Stimulated activated naive CD8-positive, alpha-beta T cell treated with anti-CD3 and anti-CD28 coated beads, Interleukin-15, amount 100 ng/mL, for 72 hours (primary cell): ENCODE measurements around the gene CRNN.

Source experiments
- ATAC-seq: fragments of 150-1000 bp; cut with Tn5 transposase; 2 replicates; pipeline ENCODE4 v1.10.0; 2021; ENCODE audit warnings: mild to moderate bottlenecking, moderate library complexity
- DNase-seq, 2 donors: peaks; one replicate each; pipeline ENCODE4 v3.0.0; 2021 to 2022
- H3K27ac Mint-ChIP-seq, 2 donors: one replicate each; pipeline ENCODE4 v1.8.0; 2022; ENCODE audit warnings: mild to moderate bottlenecking in 2 of 2, mixed read lengths in 2 of 2, moderate library complexity in 2 of 2
- H3K27me3 Mint-ChIP-seq: one replicate; pipeline ENCODE4 v1.8.0; 2022; ENCODE audit warnings: mixed read lengths
- H3K4me1 Mint-ChIP-seq: one replicate; pipeline ENCODE4 v1.8.0; 2022; ENCODE audit warnings: mild to moderate bottlenecking, mixed read lengths
- H3K4me3 Mint-ChIP-seq, 2 donors: one replicate each; pipeline ENCODE4 v1.8.0; 2022; ENCODE audit warnings: mild to moderate bottlenecking in 2 of 2, mixed read lengths in 2 of 2, moderate library complexity in 1 of 2
- H3K9me3 Mint-ChIP-seq, 2 donors: one replicate each; pipeline ENCODE4 v1.8.0; 2022; ENCODE audit warnings: mixed read lengths in 2 of 2

CRNN gene

DNA sequence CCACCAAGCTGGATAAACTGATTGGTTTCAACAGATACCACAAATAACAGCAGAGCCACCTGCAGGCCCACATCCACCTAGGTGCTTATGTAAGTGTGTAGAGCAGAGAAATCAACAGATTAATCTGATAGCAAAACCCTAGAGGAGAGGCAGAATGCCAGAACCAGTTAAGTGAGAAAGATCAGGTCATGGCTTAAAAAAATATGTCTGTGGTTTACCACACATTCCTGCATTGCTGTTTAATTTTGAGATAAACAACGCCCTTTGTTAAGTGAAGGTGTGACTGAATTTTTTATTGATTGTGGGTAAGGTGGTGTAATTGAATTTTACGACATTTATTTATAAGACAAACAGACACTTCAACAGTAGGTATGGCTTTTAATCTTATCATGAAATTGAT, 21.2 kb downstream of the CRNN start:
- Mint-ChIP-seq H3K27ac (peak overlapping the region in 1 of 2 donors; percentile 49), H3K4me1 (peaks cover 10% of the 10 kb centered on the region), H3K4me3 (no peak overlapping the region), H3K9me3 (no peaks in the 10 kb centered on the region), H3K27me3 (peaks cover 76% of the 10 kb centered on the region)
- DNase-seq (no peak), ATAC-seq (no peak)

DNA sequence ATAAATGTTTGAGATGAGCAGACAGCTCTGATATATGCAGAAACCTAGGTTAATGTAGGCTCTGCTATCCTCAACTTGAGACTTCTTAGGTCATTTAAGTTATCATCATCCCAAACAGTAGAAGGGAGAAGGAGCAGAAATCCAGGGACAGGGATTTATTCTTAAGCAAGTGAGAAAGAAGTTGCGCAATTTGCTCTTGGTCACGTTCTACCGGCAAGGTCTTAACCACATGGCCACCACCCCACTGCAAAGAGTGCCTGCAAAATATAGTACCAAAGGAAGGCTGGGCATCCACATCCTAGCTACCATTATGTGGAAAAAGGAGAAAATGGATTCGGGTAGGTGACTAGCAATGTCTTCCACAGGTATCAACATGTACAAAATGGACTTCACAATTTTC, 25.2 kb downstream of the CRNN start:
- H3K4me1 Mint-ChIP-seq: peaks cover 10% of the 10 kb centered on the region
- no peak for DNase-seq
- ATAC-seq: no peak
- no peaks in the 10 kb centered on the region for H3K9me3 Mint-ChIP-seq
- no peak overlapping the region for H3K27ac Mint-ChIP-seq
- H3K4me3 Mint-ChIP-seq: no peak overlapping the region
- peaks cover 53% of the 10 kb centered on the region for H3K27me3 Mint-ChIP-seq

DNA sequence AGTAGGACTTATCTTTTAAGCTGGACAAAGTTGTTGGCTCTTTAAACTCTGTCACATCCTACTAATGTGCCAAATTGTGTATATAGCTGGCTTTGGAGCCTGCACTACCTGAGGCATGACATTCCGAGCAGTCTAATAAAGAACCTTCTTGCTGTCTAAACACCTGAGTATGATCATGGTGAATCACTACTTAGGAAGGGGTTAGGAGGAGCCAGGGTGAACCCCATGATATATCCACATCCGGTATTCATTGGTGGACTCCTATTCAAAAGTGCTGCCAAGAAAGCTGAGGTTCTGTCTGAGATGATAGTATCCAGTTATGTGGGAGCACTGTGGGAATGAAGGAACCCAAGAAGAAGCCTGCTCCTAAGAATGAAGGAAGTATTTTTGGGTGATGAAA, 27.1 kb downstream of the CRNN start:
- Mint-ChIP-seq H3K27ac (no peak overlapping the region), H3K4me3 (no peak overlapping the region), H3K4me1 (no peaks in the 10 kb centered on the region), H3K27me3 (peaks cover 37% of the 10 kb centered on the region), H3K9me3 (no peaks in the 10 kb centered on the region)
- DNase-seq (no peak), ATAC-seq (no peak)

DNA sequence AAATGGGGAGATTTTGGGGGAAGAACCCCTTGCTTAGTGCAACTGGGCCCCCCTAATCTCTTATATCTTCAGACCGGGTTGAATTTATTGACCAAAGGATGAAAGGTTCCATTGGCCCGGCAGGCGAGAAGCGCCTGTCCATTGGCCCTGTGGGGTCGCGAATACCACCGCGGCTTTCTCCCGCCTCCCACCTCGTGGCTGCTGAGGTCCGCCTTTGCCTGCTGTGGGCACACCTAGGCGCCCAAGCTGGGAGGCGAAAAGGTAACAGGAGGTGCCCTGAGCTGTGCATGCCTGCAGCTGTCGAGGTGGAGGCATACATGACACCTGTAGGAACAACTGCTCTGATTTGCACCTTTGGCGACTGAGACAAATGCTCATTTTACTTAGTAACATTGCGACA, 33.1 kb downstream of the CRNN start:
- DNase-seq (no peak), ATAC-seq (no peak)
- Mint-ChIP-seq H3K4me3 (no peak overlapping the region), H3K4me1 (no peaks in the 10 kb centered on the region), H3K27ac (no peak overlapping the region), H3K27me3 (peaks cover 13% of the 10 kb centered on the region), H3K9me3 (no peaks in the 10 kb centered on the region)

DNA sequence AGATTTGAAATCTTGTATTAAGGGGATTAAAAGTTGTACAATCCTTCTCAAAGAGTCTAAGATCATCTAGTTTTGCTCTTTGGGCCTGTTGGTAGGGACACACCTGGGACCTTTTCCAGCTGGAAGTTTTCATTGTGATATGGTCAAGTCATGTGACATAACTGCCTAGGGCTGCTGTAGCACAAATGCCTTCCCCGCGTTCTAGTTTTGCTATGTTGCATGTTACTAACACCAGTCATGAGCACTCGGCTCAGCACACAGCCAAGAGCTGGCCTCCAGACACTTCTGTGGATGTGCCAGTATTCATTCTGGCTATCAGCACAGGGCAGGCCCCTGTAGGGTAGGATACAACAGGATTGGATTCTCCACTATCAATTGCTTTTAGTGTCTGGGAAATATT, 39.6 kb downstream of the CRNN start:
- Mint-ChIP-seq H3K9me3 (peaks cover 0 to 9% of the 10 kb centered on the region in 2 donors), H3K4me1 (no peaks in the 10 kb centered on the region), H3K4me3 (no peak overlapping the region), H3K27me3 (peaks cover 7% of the 10 kb centered on the region), H3K27ac (no peak overlapping the region)
- no peak for ATAC-seq
- no peak for DNase-seq

DNA sequence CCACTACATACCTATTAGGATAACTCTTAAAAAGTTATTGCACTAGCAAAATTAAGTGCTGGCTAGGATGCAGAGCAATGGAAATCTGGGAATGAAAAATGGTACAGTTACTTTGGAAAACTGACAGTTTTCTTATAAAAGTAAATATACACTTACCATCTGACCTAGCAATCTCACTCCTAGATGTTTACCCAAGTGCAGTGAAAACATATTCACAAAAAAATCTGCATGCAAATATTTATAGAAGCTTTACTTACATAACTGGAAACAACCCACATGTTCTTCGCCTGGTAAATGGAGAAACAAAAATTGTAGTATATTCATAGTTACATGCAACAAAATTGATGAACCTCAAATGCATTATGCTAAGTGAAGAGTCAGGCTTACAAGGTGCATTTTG, 41.4 kb downstream of the CRNN start:
- Mint-ChIP-seq H3K27me3 (peaks cover 7% of the 10 kb centered on the region), H3K4me1 (no peaks in the 10 kb centered on the region), H3K4me3 (no peak overlapping the region), H3K27ac (no peak overlapping the region), H3K9me3 (peaks cover 4 to 16% of the 10 kb centered on the region in 2 donors)
- DNase-seq (no peak), ATAC-seq (no peak)

DNA sequence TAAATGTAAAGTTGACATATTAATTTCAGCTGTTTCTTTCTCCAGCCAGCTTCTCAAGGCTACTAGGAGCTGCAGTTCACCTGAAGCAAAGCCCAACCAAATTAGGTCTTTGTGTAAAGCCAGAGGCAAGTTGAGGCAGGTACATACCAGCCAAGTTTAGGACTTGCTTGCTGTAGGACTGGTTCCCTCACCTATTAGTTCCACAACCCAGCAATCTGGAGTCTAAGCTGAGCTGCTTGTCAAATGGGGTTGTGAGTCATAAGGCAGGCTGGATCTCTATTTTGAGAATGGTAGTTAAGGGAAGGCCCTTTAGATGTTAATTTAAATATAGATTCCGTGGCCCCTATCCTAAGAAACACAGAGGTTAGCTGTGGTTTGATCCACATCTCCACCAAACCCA, 46.6 kb downstream of the CRNN start:
- Mint-ChIP-seq H3K4me3 (no peak overlapping the region), H3K4me1 (no peaks in the 10 kb centered on the region), H3K9me3 (peaks cover 4 to 16% of the 10 kb centered on the region in 2 donors), H3K27me3 (peaks cover 9% of the 10 kb centered on the region), H3K27ac (no peak overlapping the region)
- DNase-seq (no peak), ATAC-seq (no peak)

DNA sequence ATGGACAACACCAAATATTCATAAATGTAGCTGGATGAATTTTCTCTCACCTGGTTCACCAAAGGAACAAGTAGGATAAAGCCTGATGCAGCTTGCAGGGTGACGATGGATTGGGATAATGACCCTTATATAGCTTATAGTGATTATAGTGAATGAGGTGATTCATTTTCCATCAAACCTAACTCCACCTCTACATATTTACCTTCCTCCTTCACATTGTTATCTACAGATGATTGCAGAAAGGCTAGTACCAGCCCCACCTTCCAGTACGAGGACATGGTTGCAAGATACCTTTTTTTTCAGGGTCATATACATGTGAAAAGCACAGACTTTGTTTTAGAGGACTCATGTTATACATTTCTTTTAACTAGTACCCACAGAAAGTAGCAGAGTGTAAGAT, 54.2 kb downstream of the CRNN start, which contains the start of gene FLG2:
Gene FLG2 (minus strand): TSS at position 101 of the 400 bp plus-strand sequence. CDS start 1,122 bp downstream, outside the sequence.
- DNase-seq (no peak), ATAC-seq (no peak)
- Mint-ChIP-seq H3K4me3 (no peak within 1 kb of the TSS), H3K9me3 (peaks cover 0 to 7% of the 10 kb centered on the region in 2 donors), H3K27me3 (peaks cover 8% of the 10 kb centered on the region), H3K4me1 (no peaks in the 10 kb centered on the region), H3K27ac (no peak within 1 kb of the TSS)
